ENCODE measurements around the gene C1QTNF2. TPM values are rescaled to one million over a fixed set of nuclear protein-coding genes. Genes with fewer than 3 reads are reported as not detected.
"Not testable (repeated sequence)": the region's sequence is repeated elsewhere in the genome, so short reads cannot be mapped to it uniquely, and the experiment has no call there.

The C1QTNF2 gene
- polyA plus RNA-seq, 1 donor (not counting 4 experiments of a cell fraction or from before 2014, with no cell fraction given) = 0.07 TPM

GRCh38 chr5:160339406-160340130, 30.9 kb downstream of the C1QTNF2 start:
- H3K9ac ChIP-seq (ENCODE audit: control insufficient read depth, extremely low read depth, insufficient read depth, low read length) = no peak overlapping the region
- H3K27ac ChIP-seq (ENCODE audit: control insufficient read depth, insufficient read depth, low read length) = no peak overlapping the region
- TF ChIP-seq EZH2 (IDR thresholded peaks at IDR 0.05; ENCODE audit: low read length) = no peak
- no peak overlapping the region for H3K4me3 ChIP-seq (ENCODE audit: control insufficient read depth in 2 of 3, extremely low read depth in 1 of 3, insufficient read depth in 2 of 3, low read depth in 1 of 3, low read length in 3 of 3)
- H3K4me2 ChIP-seq (ENCODE audit: control insufficient read depth, extremely low read depth, insufficient read depth, low read depth, low read length) = no peak overlapping the region
- H4K20me1 ChIP-seq (ENCODE audit: control insufficient read depth, extremely low read depth, insufficient read depth, low read length) = no peaks in the 10 kb centered on the region
- H3K27me3 ChIP-seq (ENCODE audit: control insufficient read depth, extremely low read depth, insufficient read depth, low read length) = no peaks in the 10 kb centered on the region
- H3K36me3 ChIP-seq (ENCODE audit: control insufficient read depth in 2 of 2, extremely low read depth in 1 of 2, insufficient read depth in 2 of 2, low read length in 2 of 2) = no peaks in the 10 kb centered on the region
- no peaks in the 10 kb centered on the region for H3K79me2 ChIP-seq (ENCODE audit: control insufficient read depth, insufficient read depth, low read length)
- dilution Hi-C loops (cut with MboI; ENCODE audit: extremely low pct_ligation_motif_present, low sequenced_read_pairs) = no loop called here
- DNase-seq (ENCODE audit: low read depth, low spot score) (no peak), FAIRE-seq (no peak)
- peaks cover 5% of the 10 kb centered on the region for H3K4me1 ChIP-seq (ENCODE audit: control insufficient read depth, extremely low read depth, insufficient read depth, low read length)
- no peaks in the 10 kb centered on the region for H3K9me1 ChIP-seq (ENCODE audit: control insufficient read depth, extremely low read depth, insufficient read depth, low read length)
- no peak overlapping the region for H2AFZ ChIP-seq (ENCODE audit: control insufficient read depth, low read length)
- no peaks in the 10 kb centered on the region for H3K9me3 ChIP-seq (ENCODE audit: control insufficient read depth, low read depth, low read length)

DNA sequence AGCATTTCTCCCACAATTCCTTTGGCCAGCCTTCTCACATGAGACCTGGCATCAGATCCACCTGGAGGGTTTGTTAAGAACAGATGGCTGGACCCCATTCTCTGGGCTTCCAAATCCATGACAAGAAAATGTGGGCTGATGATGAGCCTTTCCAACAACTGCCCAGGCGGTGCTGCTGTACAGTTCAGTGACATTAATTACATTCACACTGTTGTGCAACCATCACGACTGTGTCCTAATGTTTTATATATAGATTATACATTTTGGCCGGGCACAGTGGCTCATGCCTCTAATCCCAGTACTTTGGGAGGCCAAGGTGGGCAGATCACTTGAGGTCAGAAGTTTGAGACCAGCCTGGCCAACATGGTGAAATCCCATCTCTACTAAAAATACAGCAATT, 35.7 kb downstream of the C1QTNF2 start:
- H3K36me3 ChIP-seq (ENCODE audit: control insufficient read depth in 2 of 2, extremely low read depth in 1 of 2, insufficient read depth in 2 of 2, low read length in 2 of 2); H3K9me1 ChIP-seq (ENCODE audit: control insufficient read depth, extremely low read depth, insufficient read depth, low read length); H3K4me1 ChIP-seq (ENCODE audit: control insufficient read depth, extremely low read depth, insufficient read depth, low read length); H3K4me3 ChIP-seq (ENCODE audit: control insufficient read depth in 2 of 3, extremely low read depth in 1 of 3, insufficient read depth in 2 of 3, low read depth in 1 of 3, low read length in 3 of 3); H3K9ac ChIP-seq (ENCODE audit: control insufficient read depth, extremely low read depth, insufficient read depth, low read length); H2AFZ ChIP-seq (ENCODE audit: control insufficient read depth, low read length); dilution Hi-C loops (cut with MboI; ENCODE audit: extremely low pct_ligation_motif_present, low sequenced_read_pairs); H4K20me1 ChIP-seq (ENCODE audit: control insufficient read depth, extremely low read depth, insufficient read depth, low read length); DNase-seq (ENCODE audit: low read depth, low spot score); H3K9me3 ChIP-seq (ENCODE audit: control insufficient read depth, low read depth, low read length); H3K4me2 ChIP-seq (ENCODE audit: control insufficient read depth, extremely low read depth, insufficient read depth, low read depth, low read length); H3K27ac ChIP-seq (ENCODE audit: control insufficient read depth, insufficient read depth, low read length); FAIRE-seq; H3K79me2 ChIP-seq (ENCODE audit: control insufficient read depth, insufficient read depth, low read length); H3K27me3 ChIP-seq (ENCODE audit: control insufficient read depth, extremely low read depth, insufficient read depth, low read length): not testable (repeated sequence)

DNA sequence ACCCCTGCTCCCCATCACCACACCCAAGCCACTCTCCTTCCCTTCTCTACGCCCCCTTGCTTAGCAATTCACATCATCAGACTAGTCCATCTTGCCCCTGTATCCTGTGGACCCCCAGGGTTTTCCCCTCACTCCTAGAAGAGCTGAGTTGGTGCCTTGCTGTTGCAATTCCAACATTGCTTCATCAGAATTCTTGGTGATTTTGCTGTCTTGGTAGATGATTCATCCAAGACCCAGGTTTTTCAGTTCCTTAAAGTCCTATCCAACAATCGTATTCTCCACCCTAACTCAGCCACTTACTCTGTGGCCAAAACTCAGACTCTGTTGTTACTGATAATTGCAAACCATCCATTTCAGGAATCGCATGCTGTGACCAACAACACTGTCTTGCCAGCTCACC, 36.7 kb downstream of the C1QTNF2 start:
- FAIRE-seq (peak; percentile 60), DNase-seq (ENCODE audit: low read depth, low spot score) (no peak)
- Histone ChIP-seq H3K79me2 (ENCODE audit: control insufficient read depth, insufficient read depth, low read length) (no peaks in the 10 kb centered on the region), H3K27me3 (ENCODE audit: control insufficient read depth, extremely low read depth, insufficient read depth, low read length) (no peaks in the 10 kb centered on the region), H3K9ac (ENCODE audit: control insufficient read depth, extremely low read depth, insufficient read depth, low read length) (no peak overlapping the region), H2AFZ (ENCODE audit: control insufficient read depth, low read length) (no peak overlapping the region), H3K4me1 (ENCODE audit: control insufficient read depth, extremely low read depth, insufficient read depth, low read length) (peaks cover 2% of the 10 kb centered on the region), H3K9me3 (ENCODE audit: control insufficient read depth, low read depth, low read length) (no peaks in the 10 kb centered on the region), H3K4me3 (ENCODE audit: control insufficient read depth in 2 of 3, extremely low read depth in 1 of 3, insufficient read depth in 2 of 3, low read depth in 1 of 3, low read length in 3 of 3) (no peak overlapping the region), H3K36me3 (ENCODE audit: control insufficient read depth in 2 of 2, extremely low read depth in 1 of 2, insufficient read depth in 2 of 2, low read length in 2 of 2) (no peaks in the 10 kb centered on the region), H4K20me1 (ENCODE audit: control insufficient read depth, extremely low read depth, insufficient read depth, low read length) (no peaks in the 10 kb centered on the region), H3K27ac (ENCODE audit: control insufficient read depth, insufficient read depth, low read length) (no peak overlapping the region), H3K9me1 (ENCODE audit: control insufficient read depth, extremely low read depth, insufficient read depth, low read length) (no peaks in the 10 kb centered on the region), H3K4me2 (ENCODE audit: control insufficient read depth, extremely low read depth, insufficient read depth, low read depth, low read length) (no peak overlapping the region)
- no peak for TF ChIP-seq CTCF (optimal IDR thresholded peaks at IDR 0.05 in 1 of 3, IDR thresholded peaks at IDR 0.05 in 1 of 3, conservative IDR thresholded peaks at IDR 0.05 in 1 of 3; ENCODE audit: extremely low read depth in 1 of 3, insufficient read depth in 2 of 3, low read length in 3 of 3)
- TF ChIP-seq EZH2 (IDR thresholded peaks at IDR 0.05; ENCODE audit: low read length) = no peak
- dilution Hi-C loops (cut with MboI; ENCODE audit: extremely low pct_ligation_motif_present, low sequenced_read_pairs) = no loop called here
